Transverse colon (tissue), 4 donors: ENCODE measurements around the gene TACC2. TPM values are rescaled to one million over a fixed set of nuclear protein-coding genes. Genes with fewer than 3 reads are reported as not detected.
A peak's percentile ranks its signal among the peaks of the same experiment; 100 is the strongest.

Experiments
- DNase-seq: peaks from one replicate; pipeline ENCODE4 v3.0.0-alpha.2; 2019
- H3K27ac ChIP-seq, 4 donors: fragments of 200-600 bp; sonication (generic); 2 replicates each; pipeline ENCODE4 v1.5.1; 2016 to 2018; ENCODE audit warnings: inconsistent platforms in 4 of 4
- H3K27me3 ChIP-seq: fragments of 200-600 bp; sonication (generic); 2 replicates; pipeline ENCODE4 v1.5.1; 2017; ENCODE audit warnings: inconsistent platforms
- H3K36me3 ChIP-seq, 4 donors: fragments of 200-600 bp; sonication (generic); 2 replicates each; pipeline ENCODE4 v1.5.1; 2017 to 2019; ENCODE audit warnings: inconsistent platforms in 4 of 4
- H3K4me1 ChIP-seq, 4 donors: fragments of 200-600 bp; sonication (generic); 2 replicates each; pipeline ENCODE4 v1.5.1; 2017 to 2020; ENCODE audit warnings: inconsistent platforms in 4 of 4
- H3K4me3 ChIP-seq, 4 donors: fragments of 200-600 bp; sonication (generic); 1 replicate in 1 of 4; 2 replicates in 3 of 4; pipeline versions ENCODE4 v1.5.1 to v1.6.1; 2017 to 2019; ENCODE audit warnings: inconsistent platforms in 4 of 4
- H3K9me3 ChIP-seq, 2 donors: fragments of 200-600 bp; sonication (generic); 2 replicates each; pipeline ENCODE4 v1.5.1; 2017 to 2019; ENCODE audit warnings: inconsistent platforms in 2 of 2
- CTCF ChIP-seq, 5 experiments: fragments of 200-600 bp in 3 of 5; fragments of 450-650 bp in 2 of 5; sonication (generic) in 3 of 5; IDR thresholded peaks; 1 replicate in 2 of 5; 2 replicates in 3 of 5; pipeline ENCODE4 v1.5.1; 2016 to 2017; ENCODE audit warnings: antibody characterized with exemption in 5 of 5, inconsistent platforms in 3 of 5, mild to moderate bottlenecking in 2 of 5, moderate library complexity in 1 of 5
- EP300 ChIP-seq: sonication (generic); formaldehyde crosslinking; IDR thresholded peaks from one replicate; pipeline ENCODE4 v1.6.1; 2017; ENCODE audit warnings: antibody characterized with exemption, low read depth
- POLR2A ChIP-seq: fragments of 450-650 bp; IDR thresholded peaks from one replicate; pipeline ENCODE4 v1.6.1; 2016; ENCODE audit warnings: antibody characterized with exemption, mild to moderate bottlenecking, moderate library complexity
- POLR2AphosphoS5 ChIP-seq, 3 donors: sonication (generic); formaldehyde crosslinking; IDR thresholded peaks; one replicate each; pipeline ENCODE4 v1.6.1; 2016; ENCODE audit warnings: antibody characterized with exemption in 3 of 3
- WGBS, 2 donors: methylation state at CpG; one replicate each; pipeline ENCODE4 v1.1.5; 2018; ENCODE audit warnings: low coverage in 1 of 2; 5-methylcytosine and 5-hydroxymethylcytosine counted together
- in situ Hi-C, 4 donors: fragments of 200-750 bp; cut with MboI; loops; one replicate each; pipeline versions ENCODE4 v1.15.0 to v1.15.1; 2017; ENCODE audit warnings: low sequenced_read_pairs in 3 of 4, low pct_ligation_motif_present in 1 of 4, low pct_unique_long_range_greater_than_20kb in 1 of 4
- intact Hi-C: fragments of 100-400 bp; cut with DNase I; formaldehyde crosslinking; loops from one replicate; pipeline ENCODE4 v1.15.1; 2023; ENCODE audit warnings: low total_unique reads
- total RNA-seq, 4 donors: library from RNA; depleted of rRNA; stranded (reverse); fragments of >200 nt; gene quantifications; one replicate each; pipeline ENCODE4 v1.1.0, GENCODE V29; 2016

Gene TACC2
- total RNA-seq, 4 donors from 2014 or later: 65.9 to 178 (median 101) TPM

- Histone ChIP-seq H3K4me3 (peak overlapping the region in 2 of 4 donors; percentile 1 to 2), H3K4me1 (peaks cover 16 to 33% (median 19%) of the 10 kb centered on the region in 4 donors), H3K27me3 (no peaks in the 10 kb centered on the region), H3K27ac (peak overlapping the region; percentile 64 to 87 (median 82)), H3K9me3 (no peaks in the 10 kb centered on the region), H3K36me3 (no peaks in the 10 kb centered on the region)
- intact Hi-C loops: no loop called here
- in situ Hi-C loops: no loop called here
- TF ChIP-seq POLR2A: no peak
- no peak for TF ChIP-seq EP300
- no peak for TF ChIP-seq POLR2AphosphoS5 (IDR thresholded peaks at IDR 0.05)
- TF ChIP-seq CTCF (IDR thresholded peaks at IDR 0.05): no peak
- no peak for DNase-seq
- WGBS, 2 donors: 69% methylated on average over 5 to 8 of the region's 8 CpGs
These were observed 139.0 kb downstream of the TACC2 start for GRCh38 chr10:122127943-122128342.

GRCh38 chr10:122128357-122128756, 139.4 kb downstream of the TACC2 start:
- Histone ChIP-seq H3K4me1 (peaks cover 16 to 33% (median 20%) of the 10 kb centered on the region in 4 donors), H3K27ac (peak overlapping the region; percentile 64 to 87 (median 82)), H3K27me3 (no peaks in the 10 kb centered on the region), H3K9me3 (no peaks in the 10 kb centered on the region), H3K4me3 (peak overlapping the region in 2 of 4 donors; percentile 1 to 2), H3K36me3 (no peaks in the 10 kb centered on the region)
- TF ChIP-seq POLR2A (no peak), POLR2AphosphoS5 (IDR thresholded peaks at IDR 0.05) (peak; percentile 32 to 41 (median 36)), CTCF (IDR thresholded peaks at IDR 0.05) (peak in 2 of 5 experiments; percentile 21 to 40)
- peak; percentile 52 for DNase-seq
- intact Hi-C loops (no loop called here), in situ Hi-C loops (no loop called here)
- 67 to 69% methylated on average over 1 to 5 of the region's 5 CpGs for WGBS, 2 donors

- Histone ChIP-seq H3K4me1 (peaks cover 16 to 33% (median 20%) of the 10 kb centered on the region in 4 donors), H3K9me3 (no peaks in the 10 kb centered on the region), H3K4me3 (no peak overlapping the region), H3K27ac (peak overlapping the region in 1 of 4 donors; percentile 87), H3K36me3 (no peaks in the 10 kb centered on the region), H3K27me3 (no peaks in the 10 kb centered on the region)
- intact Hi-C loops (no loop called here), in situ Hi-C loops (no loop called here)
- WGBS, 2 donors: 76 to 83% methylated on average over 7 to 8 of the region's 8 CpGs
- TF ChIP-seq CTCF (IDR thresholded peaks at IDR 0.05): no peak
- no peak for TF ChIP-seq POLR2A
- TF ChIP-seq EP300: no peak
- TF ChIP-seq POLR2AphosphoS5 (IDR thresholded peaks at IDR 0.05): no peak
- DNase-seq: no peak
These were observed 141.6 kb downstream of the TACC2 start for GRCh38 chr10:122130474-122131110.

GRCh38 chr10:122132331-122132755, 143.4 kb downstream of the TACC2 start:
- in situ Hi-C loops: no loop called here
- no peak overlapping the region for H3K4me3 ChIP-seq
- intact Hi-C loops: no loop called here
- H3K27me3 ChIP-seq: no peaks in the 10 kb centered on the region
- TF ChIP-seq EP300 (no peak), POLR2A (no peak), POLR2AphosphoS5 (IDR thresholded peaks at IDR 0.05) (no peak), CTCF (IDR thresholded peaks at IDR 0.05) (no peak)
- no peaks in the 10 kb centered on the region for H3K36me3 ChIP-seq
- 88% methylated on average over 5 to 15 of the region's 15 CpGs for WGBS, 2 donors
- no peak for DNase-seq
- H3K4me1 ChIP-seq: peaks cover 8 to 22% (median 11%) of the 10 kb centered on the region in 4 donors
- H3K9me3 ChIP-seq: no peaks in the 10 kb centered on the region
- peak overlapping the region in 2 of 4 donors; percentile 33 to 67 for H3K27ac ChIP-seq
